Liver (tissue), 9 donors: ENCODE measurements around the gene POLR2H. TPM values are rescaled to one million over a fixed set of nuclear protein-coding genes. Genes with fewer than 3 reads are reported as not detected.

Source experiments
- DNase-seq: peaks from one replicate; pipeline ENCODE4 v3.0.0-alpha.2; 2017; ENCODE audit warnings: low spot score
- H3K27ac ChIP-seq, 2 donors: one replicate each; pipeline ENCODE4 v1.7.0; 2013; ENCODE audit warnings: inconsistent platforms in 2 of 2, low read length in 2 of 2, control low read depth in 1 of 2, low read depth in 1 of 2, mild to moderate bottlenecking in 1 of 2
- H3K27me3 ChIP-seq, 4 donors: one replicate each; pipeline versions ENCODE4 v1.6.1 to v1.7.0; 2013; ENCODE audit warnings: low read length in 3 of 4, inconsistent platforms in 1 of 4, mild to moderate bottlenecking in 1 of 4, moderate library complexity in 1 of 4; ENCODE audit not compliant: control insufficient read depth in 4 of 4, insufficient read depth in 4 of 4
- H3K36me3 ChIP-seq, 4 donors: one replicate each; pipeline versions ENCODE4 v1.6.1 to v1.7.0; 2013; ENCODE audit warnings: low read length in 3 of 4, mild to moderate bottlenecking in 3 of 4, low read depth in 1 of 4, moderate library complexity in 1 of 4; ENCODE audit not compliant: control insufficient read depth in 4 of 4, insufficient read depth in 3 of 4
- H3K4me1 ChIP-seq, 4 donors: one replicate each; pipeline versions ENCODE4 v1.6.1 to v1.7.0; 2013; ENCODE audit warnings: low read length in 3 of 4, mild to moderate bottlenecking in 3 of 4, moderate library complexity in 1 of 4; ENCODE audit not compliant: control insufficient read depth in 4 of 4, insufficient read depth in 4 of 4
- H3K4me3 ChIP-seq, 3 donors: one replicate each; pipeline versions ENCODE4 v1.6.1 to v1.7.0; 2013; ENCODE audit warnings: low read length in 3 of 3, control low read depth in 1 of 3, low read depth in 1 of 3, mild to moderate bottlenecking in 1 of 3
- H3K9ac ChIP-seq, 2 donors: one replicate each; pipeline ENCODE4 v1.7.0; 2013; ENCODE audit warnings: low read length in 2 of 2, mild to moderate bottlenecking in 2 of 2, moderate library complexity in 2 of 2, control low read depth in 1 of 2, low read depth in 1 of 2
- H3K9me3 ChIP-seq, 4 donors: one replicate each; pipeline versions ENCODE4 v1.6.1 to v1.7.0; 2013; ENCODE audit warnings: low read length in 3 of 4; ENCODE audit not compliant: control insufficient read depth in 4 of 4
- EGR1 ChIP-seq, 2 donors: IDR thresholded peaks; 2 replicates each; pipeline ENCODE4 v1.6.1; 2016 to 2018; ENCODE audit warnings: antibody characterized with exemption in 2 of 2, low read depth in 2 of 2
- FOXA1 ChIP-seq: IDR thresholded peaks from 2 replicates; pipeline ENCODE4 v1.6.1; 2016; ENCODE audit warnings: antibody characterized with exemption
- FOXA2 ChIP-seq: IDR thresholded peaks from 2 replicates; pipeline ENCODE4 v1.6.1; 2016; ENCODE audit warnings: antibody characterized with exemption
- GABPA ChIP-seq, 2 donors: IDR thresholded peaks in 1 of 2; conservative IDR thresholded peaks in 1 of 2; 2 replicates each; pipeline ENCODE4 v1.6.1; 2016; ENCODE audit warnings: antibody characterized with exemption in 2 of 2, mild to moderate bottlenecking in 1 of 2, moderate library complexity in 1 of 2
- HNF4A ChIP-seq, 2 donors: conservative IDR thresholded peaks; 2 replicates each; pipeline ENCODE4 v1.6.1; 2016; ENCODE audit warnings: antibody characterized with exemption in 2 of 2, mild to moderate bottlenecking in 2 of 2
- HNF4G ChIP-seq: IDR thresholded peaks from 2 replicates; pipeline ENCODE4 v1.6.1; 2016; ENCODE audit warnings: antibody characterized with exemption
- MAX ChIP-seq: IDR thresholded peaks from 2 replicates; pipeline ENCODE4 v1.6.1; 2016; ENCODE audit warnings: antibody characterized with exemption
- NR2F2 ChIP-seq: IDR thresholded peaks from 2 replicates; pipeline ENCODE4 v1.6.1; 2016; ENCODE audit warnings: antibody characterized with exemption
- SP1 ChIP-seq: IDR thresholded peaks from 2 replicates; pipeline ENCODE4 v1.6.1; 2018; ENCODE audit warnings: antibody characterized with exemption, mild to moderate bottlenecking
- TAF1 ChIP-seq: conservative IDR thresholded peaks from 2 replicates; pipeline ENCODE4 v1.6.1; 2016; ENCODE audit warnings: antibody characterized with exemption, mild to moderate bottlenecking
- ZBTB33 ChIP-seq: IDR thresholded peaks from 2 replicates; pipeline ENCODE4 v1.6.1; 2016; ENCODE audit warnings: antibody characterized with exemption
- WGBS: extraction: QIAGEN DNeasy Blood & Tissue Kit; methylation state at CpG from one replicate; pipeline ENCODE4 v1.1.7; 2013; 5-methylcytosine and 5-hydroxymethylcytosine counted together
- polyA plus RNA-seq, 2 donors: library from polyadenylated mRNA; stranded (reverse) in 1 of 2; unstranded in 1 of 2; fragments of 200-250 nt in 1 of 2; fragments of >200 nt in 1 of 2; fragmentation: Nextera tagmentation in 1 of 2; extraction: Ambion mirVana in 1 of 2; gene quantifications; one replicate each; pipeline versions ENCODE4 v1.2.1 to v1.2.3, GENCODE V29; 2013 to 2015
- total RNA-seq, 2 donors: library from RNA; depleted of rRNA; stranded (reverse); fragments of >200 nt; gene quantifications; one replicate each; pipeline ENCODE4 v1.2.3, GENCODE V29; 2014
- TF ChIP-seq, protein P1 (sequence below): fragments of 150-350 bp; IDR thresholded peaks from 2 replicates; pipeline ENCODE4 v1.5.1; 2017; ENCODE audit warnings: improper control_type of control experiment, low read depth, low read length; ENCODE audit not compliant: missing input control
- TF ChIP-seq, protein P2 (sequence below): IDR thresholded peaks from 2 replicates; pipeline ENCODE4 v1.6.1; 2016; ENCODE audit warnings: antibody characterized with exemption
- donor health status: healthy.
- donor health status: healthy.
- donor health status: healthy.
- donor health status: healthy.
- donor health status: healthy.

POLR2H gene
- total and polyA plus RNA-seq, 4 donors, result 25.7 to 55.7 (median 43.5) TPM

DNA sequence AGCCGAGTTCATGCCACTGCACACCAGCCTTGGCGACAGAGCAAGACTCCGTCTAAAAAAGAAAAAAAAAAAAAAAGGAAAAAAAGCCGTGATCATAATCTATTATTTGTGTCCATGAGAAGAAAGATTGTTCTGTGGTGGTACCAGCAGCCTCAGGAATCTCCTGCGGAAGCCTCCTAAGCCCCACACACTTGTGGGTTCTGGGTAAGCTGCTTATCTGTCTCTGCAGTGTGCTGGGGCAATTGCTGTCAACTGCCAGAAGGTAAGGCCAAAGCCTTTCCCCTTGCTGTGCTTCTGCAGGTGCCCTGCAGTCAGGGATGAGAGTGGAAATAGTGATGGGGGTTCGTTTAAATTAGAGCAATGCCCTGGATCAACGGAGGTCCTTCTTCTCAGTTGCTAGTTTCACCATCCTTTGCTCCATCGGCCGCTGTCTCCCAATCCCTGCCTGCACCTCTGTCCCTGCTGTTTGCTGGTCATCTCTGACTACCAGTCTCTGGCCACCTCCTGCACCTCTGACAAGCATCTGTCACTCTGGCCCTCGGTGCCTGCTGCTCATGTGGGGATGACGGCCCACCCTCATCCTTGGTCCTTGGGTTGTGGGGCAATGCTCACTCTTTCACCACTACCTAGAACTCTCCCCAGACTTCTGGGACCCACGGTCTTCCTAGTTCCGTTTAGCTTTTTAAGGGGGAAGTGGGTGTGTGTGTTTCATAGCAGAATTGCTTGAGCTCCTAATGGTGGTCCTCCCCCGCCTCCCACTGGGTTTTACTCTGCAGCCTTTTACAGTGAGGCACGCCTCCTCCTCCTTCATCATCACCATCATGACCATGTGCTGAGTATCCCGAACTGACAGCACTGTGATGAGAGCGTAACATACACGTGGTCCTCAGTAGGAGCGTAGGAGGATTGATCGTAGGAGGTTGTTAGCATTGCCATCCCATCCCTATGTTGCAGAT lies 43.8 kb downstream of the POLR2H start:
- Histone ChIP-seq H3K4me3 (no peak overlapping the region), H3K36me3 (no peaks in the 10 kb centered on the region), H3K4me1 (no peaks in the 10 kb centered on the region), H3K9me3 (no peaks in the 10 kb centered on the region), H3K27ac (no peak overlapping the region), H3K9ac (no peak overlapping the region), H3K27me3 (no peaks in the 10 kb centered on the region)
- TF ChIP-seq FOXA1, result no peak
- no peak for TF ChIP-seq SP1
- no peak for TF ChIP-seq NR2F2
- no peak for TF ChIP-seq MAX
- TF ChIP-seq EGR1 (IDR thresholded peaks at IDR 0.05; ENCODE audit: low read depth in 2 of 2), result no peak
- TF ChIP-seq, protein P1, sequence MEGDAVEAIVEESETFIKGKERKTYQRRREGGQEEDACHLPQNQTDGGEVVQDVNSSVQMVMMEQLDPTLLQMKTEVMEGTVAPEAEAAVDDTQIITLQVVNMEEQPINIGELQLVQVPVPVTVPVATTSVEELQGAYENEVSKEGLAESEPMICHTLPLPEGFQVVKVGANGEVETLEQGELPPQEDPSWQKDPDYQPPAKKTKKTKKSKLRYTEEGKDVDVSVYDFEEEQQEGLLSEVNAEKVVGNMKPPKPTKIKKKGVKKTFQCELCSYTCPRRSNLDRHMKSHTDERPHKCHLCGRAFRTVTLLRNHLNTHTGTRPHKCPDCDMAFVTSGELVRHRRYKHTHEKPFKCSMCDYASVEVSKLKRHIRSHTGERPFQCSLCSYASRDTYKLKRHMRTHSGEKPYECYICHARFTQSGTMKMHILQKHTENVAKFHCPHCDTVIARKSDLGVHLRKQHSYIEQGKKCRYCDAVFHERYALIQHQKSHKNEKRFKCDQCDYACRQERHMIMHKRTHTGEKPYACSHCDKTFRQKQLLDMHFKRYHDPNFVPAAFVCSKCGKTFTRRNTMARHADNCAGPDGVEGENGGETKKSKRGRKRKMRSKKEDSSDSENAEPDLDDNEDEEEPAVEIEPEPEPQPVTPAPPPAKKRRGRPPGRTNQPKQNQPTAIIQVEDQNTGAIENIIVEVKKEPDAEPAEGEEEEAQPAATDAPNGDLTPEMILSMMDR, result no peak
- no peak for TF ChIP-seq HNF4A (conservative IDR thresholded peaks at IDR 0.05)
- no peak for TF ChIP-seq HNF4G
- no peak for TF ChIP-seq TAF1
- DNase-seq, result no peak
- 85% methylated on average over 20 of the region's 20 CpGs for WGBS

DNA sequence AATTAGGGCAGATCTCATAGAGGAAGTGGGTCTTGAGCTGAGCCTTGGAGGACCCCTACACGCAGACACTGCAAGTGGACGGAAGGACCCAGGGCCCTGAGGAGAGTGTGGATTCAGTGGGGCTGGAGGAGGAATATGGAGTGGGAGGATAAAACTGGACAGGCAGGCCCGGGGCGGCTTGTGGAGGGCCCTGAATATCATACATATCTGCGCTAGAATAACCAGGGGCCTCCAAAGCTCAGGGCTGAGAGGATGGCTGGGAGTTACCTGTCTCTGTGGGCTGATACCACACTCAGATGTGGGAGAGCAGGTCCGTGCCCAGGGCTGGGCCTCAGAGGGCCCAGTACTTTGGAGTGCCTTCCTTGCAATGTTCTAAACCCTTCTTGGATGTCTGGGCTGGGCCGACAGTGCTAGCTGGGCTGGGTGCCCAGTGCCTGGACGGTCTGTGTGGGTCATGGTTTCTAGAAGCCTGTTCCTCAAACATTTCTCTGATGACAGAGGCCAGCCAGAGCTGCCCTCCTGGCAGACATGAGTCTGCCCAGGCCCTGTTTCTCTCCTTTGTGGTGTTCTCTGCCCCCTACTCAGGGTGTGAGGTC lies 47.9 kb downstream of the POLR2H start:
- no peaks in the 10 kb centered on the region for H3K36me3 ChIP-seq
- H3K9me3 ChIP-seq, result no peaks in the 10 kb centered on the region
- no peak overlapping the region for H3K4me3 ChIP-seq
- DNase-seq, result no peak
- H3K27ac ChIP-seq, result no peak overlapping the region
- no peak for TF ChIP-seq FOXA2
- no peak for TF ChIP-seq SP1
- no peak for TF ChIP-seq TAF1
- no peak for TF ChIP-seq FOXA1
- TF ChIP-seq, protein P2, sequence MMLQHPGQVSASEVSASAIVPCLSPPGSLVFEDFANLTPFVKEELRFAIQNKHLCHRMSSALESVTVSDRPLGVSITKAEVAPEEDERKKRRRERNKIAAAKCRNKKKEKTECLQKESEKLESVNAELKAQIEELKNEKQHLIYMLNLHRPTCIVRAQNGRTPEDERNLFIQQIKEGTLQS, result no peak
- TF ChIP-seq GABPA (IDR thresholded peaks at IDR 0.05 in 1 of 2, conservative IDR thresholded peaks at IDR 0.05 in 1 of 2), result no peak
- no peak for TF ChIP-seq EGR1 (IDR thresholded peaks at IDR 0.05; ENCODE audit: low read depth in 2 of 2)
- no peak for TF ChIP-seq ZBTB33
- no peaks in the 10 kb centered on the region for H3K27me3 ChIP-seq
- 88% methylated on average over 8 of the region's 8 CpGs for WGBS
- no peaks in the 10 kb centered on the region for H3K4me1 ChIP-seq
- H3K9ac ChIP-seq, result no peak overlapping the region
